Neural crest cell (in vitro differentiated cells): ENCODE measurements around the gene MICAL3. TPM values are rescaled to one million over a fixed set of nuclear protein-coding genes. Genes with fewer than 3 reads are reported as not detected.
A peak's percentile ranks its signal among the peaks of the same experiment; 100 is the strongest.

Experiments used
- DNase-seq: peaks from one replicate; pipeline ENCODE4 v3.0.0; 2021; ENCODE audit warnings: low read depth, mixed read lengths, low spot score
- H3K27ac Mint-ChIP-seq: one replicate; pipeline ENCODE4 v1.8.0; 2021; ENCODE audit warnings: mild to moderate bottlenecking, mixed read lengths; ENCODE audit not compliant: unreplicated experiment
- H3K27me3 Mint-ChIP-seq: 2 replicates; pipeline ENCODE4 v1.8.0; 2021; ENCODE audit warnings: low read depth, mild to moderate bottlenecking, mixed read lengths
- H3K36me3 Mint-ChIP-seq: 2 replicates; pipeline ENCODE4 v1.8.0; 2021; ENCODE audit warnings: low read depth, mild to moderate bottlenecking, mixed read lengths
- H3K4me1 Mint-ChIP-seq: 2 replicates; pipeline ENCODE4 v1.8.0; 2021; ENCODE audit warnings: mixed read lengths
- H3K4me3 Mint-ChIP-seq: one replicate; pipeline ENCODE4 v1.8.0; 2021; ENCODE audit warnings: mild to moderate bottlenecking, mixed read lengths
- H3K9me3 Mint-ChIP-seq: 2 replicates; pipeline ENCODE4 v1.8.0; 2021; ENCODE audit warnings: mixed read lengths
- CTCF ChIP-seq: fragments of 200-600 bp; sonication (generic); conservative IDR thresholded peaks from 2 replicates; pipeline ENCODE4 v1.5.0; 2021; ENCODE audit warnings: antibody characterized with exemption, mild to moderate bottlenecking
- total RNA-seq: library from RNA; stranded (reverse); gene quantifications from 2 replicates; pipeline ENCODE4 v1.2.1, GENCODE V29; 2021

MICAL3 gene
- total RNA-seq, 1 donor from 2014 or later: 84.5 TPM

- no peak for TF ChIP-seq CTCF
- DNase-seq: no peak
- Mint-ChIP-seq H3K27ac (no peak overlapping the region), H3K36me3 (no peaks in the 10 kb centered on the region), H3K4me1 (peaks cover 58% of the 10 kb centered on the region), H3K27me3 (no peaks in the 10 kb centered on the region), H3K9me3 (no peaks in the 10 kb centered on the region), H3K4me3 (no peak overlapping the region)
Observed at GRCh38 chr22:17921871-17922821, 102.2 kb downstream of the MICAL3 start.

- H3K4me3 Mint-ChIP-seq: peak overlapping the region; percentile 7
- H3K27me3 Mint-ChIP-seq: no peaks in the 10 kb centered on the region
- no peaks in the 10 kb centered on the region for H3K9me3 Mint-ChIP-seq
- no peaks in the 10 kb centered on the region for H3K36me3 Mint-ChIP-seq
- no peak overlapping the region for H3K27ac Mint-ChIP-seq
- H3K4me1 Mint-ChIP-seq: peaks cover 51% of the 10 kb centered on the region
- no peak for DNase-seq
- no peak for TF ChIP-seq CTCF
Observed at GRCh38 chr22:17920992-17921650, 103.2 kb downstream of the MICAL3 start.

GRCh38 chr22:17920145-17920605 lies 104.2 kb downstream of the MICAL3 start:
- no peak overlapping the region for H3K4me3 Mint-ChIP-seq
- no peaks in the 10 kb centered on the region for H3K9me3 Mint-ChIP-seq
- no peak for TF ChIP-seq CTCF
- H3K27ac Mint-ChIP-seq: peak overlapping the region; percentile 81
- H3K27me3 Mint-ChIP-seq: no peaks in the 10 kb centered on the region
- H3K4me1 Mint-ChIP-seq: peaks cover 51% of the 10 kb centered on the region
- DNase-seq: no peak
- no peaks in the 10 kb centered on the region for H3K36me3 Mint-ChIP-seq

- H3K27ac Mint-ChIP-seq: peak overlapping the region; percentile 48
Observed at GRCh38 chr22:17919276-17920144, 104.9 kb downstream of the MICAL3 start.

More at GRCh38 chr22:17919276-17920144, 104.9 kb downstream of the MICAL3 start:
- H3K9me3 Mint-ChIP-seq: no peaks in the 10 kb centered on the region
- TF ChIP-seq CTCF: no peak
- H3K4me3 Mint-ChIP-seq: no peak overlapping the region
- DNase-seq: no peak
- peaks cover 50% of the 10 kb centered on the region for H3K4me1 Mint-ChIP-seq
- no peaks in the 10 kb centered on the region for H3K27me3 Mint-ChIP-seq
- H3K36me3 Mint-ChIP-seq: no peaks in the 10 kb centered on the region
